Heart right ventricle (tissue), 16 donors: ENCODE data around the gene N4BP2L2. TPM values are rescaled to one million over a fixed set of nuclear protein-coding genes. Genes with fewer than 3 reads are reported as not detected.

Experiments
- ATAC-seq, 8 donors: fragments of 200-7000 bp; cut with Tn5 transposase; one replicate each; pipeline ENCODE4 v1.9.1; 2020; ENCODE audit warnings: mild to moderate bottlenecking in 8 of 8, moderate library complexity in 8 of 8, moderate number of reproducible peaks in 1 of 8
- DNase-seq, 2 donors: peaks; one replicate each; pipeline ENCODE4 v3.0.0-alpha.2; 2020
- H3K27ac ChIP-seq, 10 donors: fragments of 200-600 bp; sonication (generic) in 2 of 10; one replicate each; pipeline versions ENCODE4 v1.5.0 to v1.8.0; 2020 to 2022; ENCODE audit warnings: mild to moderate bottlenecking in 3 of 10
- H3K27me3 ChIP-seq, 7 donors: fragments of 200-600 bp; one replicate each; pipeline ENCODE4 v1.8.0; 2021 to 2022; ENCODE audit warnings: mild to moderate bottlenecking in 2 of 7
- H3K36me3 ChIP-seq, 9 donors: fragments of 200-600 bp; sonication (generic) in 1 of 9; one replicate each; pipeline versions ENCODE4 v1.5.0 to v1.8.0; 2020 to 2022; ENCODE audit warnings: mild to moderate bottlenecking in 2 of 9
- H3K4me1 ChIP-seq, 9 donors: fragments of 200-600 bp; sonication (generic) in 1 of 9; one replicate each; pipeline versions ENCODE4 v1.5.0 to v1.8.0; 2020 to 2022; ENCODE audit warnings: mild to moderate bottlenecking in 4 of 9
- H3K4me3 ChIP-seq, 10 donors: fragments of 200-600 bp; sonication (generic) in 2 of 10; one replicate each; pipeline versions ENCODE4 v1.5.0 to v1.8.0; 2020 to 2022; ENCODE audit warnings: mild to moderate bottlenecking in 7 of 10, moderate library complexity in 2 of 10
- H3K9me3 ChIP-seq, 11 donors: fragments of 200-600 bp in 10 of 11; sonication (generic) in 2 of 11; one replicate each; pipeline versions ENCODE4 v1.5.0 to v1.8.0; 2013 to 2022; ENCODE audit warnings: mild to moderate bottlenecking in 2 of 11, control low read depth in 1 of 11, moderate library complexity in 1 of 11
- CTCF ChIP-seq, 9 donors: fragments of 200-600 bp; sonication (generic) in 2 of 9; IDR thresholded peaks; one replicate each; pipeline versions ENCODE4 v1.5.0 to v1.8.0; 2021 to 2022; ENCODE audit warnings: antibody characterized with exemption in 9 of 9, mild to moderate bottlenecking in 5 of 9, moderate library complexity in 1 of 9
- WGBS, 2 donors: extraction: QIAGEN DNeasy Blood & Tissue Kit; methylation state at CpG; one replicate each; pipeline ENCODE4 v1.1.7; 2013; ENCODE audit warnings: inconsistent platforms in 1 of 2; 5-methylcytosine and 5-hydroxymethylcytosine counted together
- intact Hi-C, 10 donors: fragments of 100-400 bp; cut with DNase I; formaldehyde crosslinking; loops; one replicate each; pipeline versions ENCODE4 v1.11.1 to v1.14.2; 2022
- polyA plus RNA-seq, 2 donors: library from polyadenylated mRNA; stranded (reverse); fragments of 200-250 nt; gene quantifications; one replicate each; pipeline ENCODE4 v1.2.3, GENCODE V29; 2013
- total RNA-seq, 10 donors: library from RNA; stranded (reverse); fragmentation: NEBNext Ultra II Directional in 3 of 10; extraction: Animal tissue kit (Norgen Biotek cat#: 25700) in 3 of 10; gene quantifications; one replicate each; pipeline versions ENCODE4 v1.2.1 to v1.2.4, GENCODE V29; 2021 to 2023
- donor health status: Arrhythmogenic right ventricular cardiomyopathy.
- donor health status: ischemic (EF 13 %, LVEDD 7.1; RV severe dilation, severe dysfunction).
- donor health status: healthy with polysubstance abuse.
- donor health status: DM: no; HTN: yes; CAD: no.
- donor health status: DM: no; HTN: no; CAD: no.
- donor health status: ischemic (EF 25% LVEDD 6.9; RV normal size, moderate dysfunction).
- donor health status: ischemic (EF 25% LVEDD 5.7; RV mildly dilated, moderate dysfunction).
- donor health status: healthy.
- donor health status: DM: yes; HTN: yes; CAD: no.
- donor health status: Ischemic cardiomyopathy.
- donor health status: ischemic (EF 35%, LVEDD 5.7; RV mildly dilated, moderate dysfunction).
- donor health status: nonischemic (EF 11% LVEDD 7.7; RV severe dilation, severe dysfunction).
- donor health status: DM: yes; HTN: yes; CAD: no.
- donor health status: PGD.
- donor health status: ischemic (EF 29% LVEDD 5.4; RV normal size, mild dysfunction).
- donor health status: nonischemic (EF 23%, LVEDD 6.1; RV moderate dilation, normal function).

N4BP2L2 gene
- total and polyA plus RNA-seq, 12 donors = 28.2 to 162 (median 132) TPM

DNA sequence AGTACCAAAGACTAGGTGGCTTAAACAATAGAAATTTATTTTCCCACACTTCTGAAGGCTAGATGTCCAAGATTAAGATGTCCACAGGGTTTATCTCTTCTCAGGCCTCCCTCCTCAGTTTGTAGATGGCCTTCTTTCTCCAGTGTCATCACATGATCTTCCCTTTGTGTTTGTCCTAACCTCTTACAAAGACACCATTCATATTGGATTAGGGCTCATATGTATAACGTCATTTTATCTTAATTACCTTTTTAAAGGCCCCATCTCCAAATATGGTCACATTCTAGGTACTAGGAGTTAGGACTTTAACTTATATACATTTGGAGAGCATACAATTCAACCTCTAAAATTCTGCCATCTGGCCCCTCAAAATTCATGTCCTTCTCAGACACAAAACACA lies 34.3 kb downstream of the N4BP2L2 start:
- 26 to 62% methylated on average over 1 of the region's 1 CpG for WGBS, 2 donors
- H3K36me3 ChIP-seq = peaks cover 0 to 60% (median 2%) of the 10 kb centered on the region in 9 donors
- TF ChIP-seq CTCF (IDR thresholded peaks at IDR 0.05) = no peak
- H3K27me3 ChIP-seq = no peaks in the 10 kb centered on the region
- no peak overlapping the region for H3K4me3 ChIP-seq
- no peak for ATAC-seq
- H3K9me3 ChIP-seq = no peaks in the 10 kb centered on the region
- no peak overlapping the region for H3K27ac ChIP-seq
- no peak for DNase-seq
- intact Hi-C loops = no loop called here
- H3K4me1 ChIP-seq = no peaks in the 10 kb centered on the region

DNA sequence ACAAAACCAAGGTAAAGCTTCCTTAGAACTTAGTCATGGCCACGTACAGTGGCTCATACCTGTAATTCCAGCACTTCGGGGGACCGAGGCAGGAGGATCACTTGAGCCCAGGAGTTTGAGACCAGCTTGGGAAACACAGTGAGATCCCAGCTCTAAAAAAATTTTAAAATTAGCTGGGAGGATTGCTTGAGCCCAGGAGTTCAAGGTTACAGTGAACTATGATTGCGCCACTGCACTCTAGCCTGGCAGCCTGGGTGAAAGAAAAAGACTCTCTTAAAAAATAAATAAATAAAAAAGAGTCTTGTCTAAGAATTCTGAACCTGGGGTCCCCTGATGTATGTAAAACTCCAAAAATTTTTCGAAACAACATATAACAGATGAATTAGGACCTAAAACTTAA lies 34.9 kb downstream of the N4BP2L2 start:
- no peak for TF ChIP-seq CTCF (IDR thresholded peaks at IDR 0.05)
- 92 to 97% methylated on average over 5 of the region's 5 CpGs for WGBS, 2 donors
- DNase-seq (no peak), ATAC-seq (no peak)
- no peaks in the 10 kb centered on the region for H3K4me1 ChIP-seq
- no peaks in the 10 kb centered on the region for H3K27me3 ChIP-seq
- no peak overlapping the region for H3K4me3 ChIP-seq
- peaks cover 0 to 55% (median 2%) of the 10 kb centered on the region in 9 donors for H3K36me3 ChIP-seq
- intact Hi-C loops = no loop called here
- H3K27ac ChIP-seq = peak overlapping the region in 2 of 10 donors; percentile 18 to 30
- no peaks in the 10 kb centered on the region for H3K9me3 ChIP-seq

DNA sequence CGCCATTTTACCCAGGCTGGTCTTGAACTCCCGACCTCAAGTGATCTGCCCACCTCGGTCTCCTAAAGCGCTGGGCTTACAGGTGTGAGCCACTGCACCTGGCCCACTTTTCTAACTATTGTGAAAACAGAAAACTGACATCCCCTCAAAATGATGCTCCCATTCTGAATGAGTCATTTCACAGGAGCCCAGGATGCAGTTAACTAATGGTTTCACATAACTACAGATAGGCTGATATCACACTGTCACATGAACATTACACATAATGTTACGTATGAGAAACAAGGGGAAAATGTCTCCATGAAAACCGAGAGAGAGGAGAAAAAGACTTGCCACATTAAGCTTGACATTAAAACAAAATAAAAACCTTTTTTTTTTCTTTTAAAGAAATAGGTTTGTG lies 37.5 kb downstream of the N4BP2L2 start:
- 90 to 93% methylated on average over 6 of the region's 6 CpGs for WGBS, 2 donors
- no peak for TF ChIP-seq CTCF (IDR thresholded peaks at IDR 0.05)
- Histone ChIP-seq H3K36me3 (peaks cover 0 to 28% (median 0%) of the 10 kb centered on the region in 9 donors), H3K9me3 (no peaks in the 10 kb centered on the region), H3K4me3 (no peak overlapping the region), H3K27ac (no peak overlapping the region), H3K4me1 (peaks cover 0 to 20% (median 15%) of the 10 kb centered on the region in 9 donors), H3K27me3 (no peaks in the 10 kb centered on the region)
- no peak for ATAC-seq
- no peak for DNase-seq
- intact Hi-C loops = no loop called here

GRCh38 chr13:32499538-32500210 lies 38.9 kb downstream of the N4BP2L2 start:
- H3K27me3 ChIP-seq = no peaks in the 10 kb centered on the region
- DNase-seq (no peak), ATAC-seq (no peak)
- H3K27ac ChIP-seq = no peak overlapping the region
- 97 to 99% methylated on average over 2 of the region's 2 CpGs for WGBS, 2 donors
- no peaks in the 10 kb centered on the region for H3K9me3 ChIP-seq
- H3K36me3 ChIP-seq = peaks cover 0 to 20% (median 0%) of the 10 kb centered on the region in 9 donors
- peaks cover 0 to 25% (median 15%) of the 10 kb centered on the region in 9 donors for H3K4me1 ChIP-seq
- intact Hi-C loops = no loop called here
- no peak for TF ChIP-seq CTCF (IDR thresholded peaks at IDR 0.05)
- no peak overlapping the region for H3K4me3 ChIP-seq
